ENCODE measurements around the gene HJV. TPM values are rescaled to one million over a fixed set of nuclear protein-coding genes. Genes with fewer than 3 reads are reported as not detected.

Gene HJV
- total RNA-seq, 6 experiments from 2014 or later: not detected

- Mint-ChIP-seq H3K27me3 (ENCODE audit: insufficient read depth) (no peaks in the 10 kb centered on the region), H3K36me3 (ENCODE audit: low read depth) (peaks cover 29% of the 10 kb centered on the region), H3K9me3 (no peaks in the 10 kb centered on the region), H3K4me1 (ENCODE audit: low read depth) (peaks cover 44% of the 10 kb centered on the region), H3K27ac (peak overlapping the region; percentile 55; the same call in 1 of the 2 replicates), H3K4me3 (no peak overlapping the region)
- DNase-seq: no peak
- TF ChIP-seq CTCF (IDR thresholded peaks at IDR 0.05): no peak
These were observed 31.2 kb downstream of the HJV start for GRCh38 chr1:145990249-145990855.

- H3K27me3 Mint-ChIP-seq (ENCODE audit: insufficient read depth): no peaks in the 10 kb centered on the region
- no peaks in the 10 kb centered on the region for H3K9me3 Mint-ChIP-seq
- no peak for TF ChIP-seq CTCF (IDR thresholded peaks at IDR 0.05)
- H3K4me1 Mint-ChIP-seq (ENCODE audit: low read depth): peaks cover 43% of the 10 kb centered on the region
- DNase-seq: no peak
- H3K36me3 Mint-ChIP-seq (ENCODE audit: low read depth): peaks cover 13% of the 10 kb centered on the region
- H3K27ac Mint-ChIP-seq: no peak overlapping the region
- H3K4me3 Mint-ChIP-seq: no peak overlapping the region
These were observed 32.8 kb downstream of the HJV start for GRCh38 chr1:145988773-145989172.

- Mint-ChIP-seq H3K4me3 (no peak overlapping the region), H3K36me3 (ENCODE audit: low read depth) (peaks cover 5% of the 10 kb centered on the region), H3K27me3 (ENCODE audit: insufficient read depth) (no peaks in the 10 kb centered on the region), H3K9me3 (no peaks in the 10 kb centered on the region), H3K27ac (no peak overlapping the region), H3K4me1 (ENCODE audit: low read depth) (peaks cover 43% of the 10 kb centered on the region)
- TF ChIP-seq CTCF (IDR thresholded peaks at IDR 0.05): no peak
- no peak for DNase-seq
These were observed 33.6 kb downstream of the HJV start for GRCh38 chr1:145987926-145988325.

- DNase-seq: no peak
- Mint-ChIP-seq H3K27ac (peak overlapping the region; percentile 89), H3K36me3 (ENCODE audit: low read depth) (no peaks in the 10 kb centered on the region), H3K4me3 (no peak overlapping the region; the same call in 1 of the 2 replicates), H3K27me3 (ENCODE audit: insufficient read depth) (no peaks in the 10 kb centered on the region), H3K4me1 (ENCODE audit: low read depth) (peaks cover 36% of the 10 kb centered on the region), H3K9me3 (no peaks in the 10 kb centered on the region)
- TF ChIP-seq CTCF (IDR thresholded peaks at IDR 0.05): no peak
These were observed 35.0 kb downstream of the HJV start for GRCh38 chr1:145986551-145986950.

GRCh38 chr1:145985502-145986439 is 35.8 kb downstream of the HJV start:
- H3K27ac Mint-ChIP-seq: peak overlapping the region; percentile 89
- TF ChIP-seq CTCF (IDR thresholded peaks at IDR 0.05): no peak
- H3K4me3 Mint-ChIP-seq: peak overlapping the region; percentile 64
- H3K27me3 Mint-ChIP-seq (ENCODE audit: insufficient read depth): no peaks in the 10 kb centered on the region
- no peaks in the 10 kb centered on the region for H3K9me3 Mint-ChIP-seq
- no peaks in the 10 kb centered on the region for H3K36me3 Mint-ChIP-seq (ENCODE audit: low read depth)
- DNase-seq: peak; percentile 33
- peaks cover 36% of the 10 kb centered on the region for H3K4me1 Mint-ChIP-seq (ENCODE audit: low read depth)

Measured in HFFc6 (cell line).